GM12892 (cell line): ENCODE measurements around the gene SNX25.
A peak's percentile ranks its signal among the peaks of the same experiment; 100 is the strongest.

ENCODE experiments used
- DNase-seq: peaks from one replicate; pipeline ENCODE4 v3.0.0; 2011; ENCODE audit not compliant: insufficient read length
- FAIRE-seq: peaks from 2 replicates; lab custom pipeline; 2011; peaks lifted over from hg19 to GRCh38; lab: Jason Lieb, UNC
- POLR2A ChIP-seq: IDR thresholded peaks from 2 replicates; pipeline ENCODE4 v1.6.1; 2011; ENCODE audit warnings: low read depth, low read length, control low read depth
- POLR2AphosphoS5 ChIP-seq: IDR thresholded peaks from 2 replicates; pipeline ENCODE4 v1.6.1; 2011; ENCODE audit warnings: low read depth, low read length, control low read depth
- TAF1 ChIP-seq: IDR thresholded peaks from 2 replicates; pipeline ENCODE4 v1.6.1; 2011; ENCODE audit warnings: low read depth, mild to moderate bottlenecking, control low read depth, low read length, borderline replicate concordance

SNX25 gene

DNA sequence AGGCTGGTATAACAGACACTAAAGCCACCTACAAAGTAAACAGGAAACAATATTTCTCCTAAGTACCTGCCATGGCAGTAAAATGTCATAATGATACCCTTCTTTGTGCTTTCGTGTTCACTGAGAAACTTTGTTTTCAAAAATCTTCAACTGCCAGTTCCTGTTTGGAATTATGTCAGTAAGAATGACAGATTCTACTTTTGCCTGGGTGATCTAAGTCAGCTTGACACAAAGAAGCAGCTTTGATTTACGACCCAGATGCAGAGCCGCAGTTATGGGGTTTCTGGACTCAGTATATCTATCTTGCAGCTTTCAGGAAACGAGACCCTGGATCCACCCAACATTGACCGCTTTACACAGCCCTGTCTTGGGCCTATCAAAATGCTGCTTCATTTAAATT is 71.2 kb downstream of the SNX25 start:
- no peak for TF ChIP-seq POLR2A
- TF ChIP-seq POLR2AphosphoS5: no peak
- TF ChIP-seq TAF1: no peak
- DNase-seq: no peak
- peak; percentile 48 for FAIRE-seq

DNA sequence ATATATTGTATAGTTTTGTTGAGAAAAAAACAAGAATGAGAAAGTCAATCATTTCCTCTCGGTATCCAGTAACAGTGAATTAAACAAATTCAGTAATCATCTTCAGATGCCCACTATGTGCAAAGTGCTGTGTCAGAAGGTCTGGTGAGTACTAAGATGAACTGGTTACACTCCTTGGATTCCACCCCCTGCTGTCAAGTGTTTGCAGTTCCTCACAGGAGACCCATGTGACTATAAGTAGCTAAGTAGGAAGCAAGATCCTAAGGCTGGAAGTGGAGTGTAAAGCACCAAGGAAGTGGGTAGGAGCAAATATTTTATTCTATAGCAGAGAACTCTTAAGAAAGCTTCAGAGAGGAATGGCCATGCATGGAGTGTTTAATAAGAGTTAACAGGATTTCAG is 73.6 kb downstream of the SNX25 start:
- FAIRE-seq (no peak), DNase-seq (no peak)
- TF ChIP-seq TAF1 (no peak), POLR2AphosphoS5 (no peak), POLR2A (no peak)

DNA sequence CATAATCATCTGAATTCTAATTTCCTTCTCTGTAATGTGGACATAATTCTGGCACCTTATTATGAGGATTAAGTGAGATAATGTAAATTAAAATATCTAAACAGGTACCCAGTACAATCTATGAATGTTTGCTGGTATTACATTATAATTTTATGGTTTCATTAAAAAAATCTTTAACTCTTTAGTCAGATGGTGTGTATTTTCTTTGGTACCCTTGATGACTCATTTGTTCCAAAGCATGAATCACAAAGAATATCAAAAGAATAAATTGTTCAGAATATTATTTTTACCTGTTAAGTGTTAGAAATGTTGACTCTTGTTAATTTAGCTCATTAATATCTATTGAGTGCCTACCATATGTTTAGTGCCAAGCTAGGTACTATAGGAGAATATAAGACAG is 74.3 kb downstream of the SNX25 start:
- TF ChIP-seq POLR2AphosphoS5: no peak
- no peak for TF ChIP-seq TAF1
- no peak for TF ChIP-seq POLR2A
- DNase-seq: no peak
- FAIRE-seq: no peak

DNA sequence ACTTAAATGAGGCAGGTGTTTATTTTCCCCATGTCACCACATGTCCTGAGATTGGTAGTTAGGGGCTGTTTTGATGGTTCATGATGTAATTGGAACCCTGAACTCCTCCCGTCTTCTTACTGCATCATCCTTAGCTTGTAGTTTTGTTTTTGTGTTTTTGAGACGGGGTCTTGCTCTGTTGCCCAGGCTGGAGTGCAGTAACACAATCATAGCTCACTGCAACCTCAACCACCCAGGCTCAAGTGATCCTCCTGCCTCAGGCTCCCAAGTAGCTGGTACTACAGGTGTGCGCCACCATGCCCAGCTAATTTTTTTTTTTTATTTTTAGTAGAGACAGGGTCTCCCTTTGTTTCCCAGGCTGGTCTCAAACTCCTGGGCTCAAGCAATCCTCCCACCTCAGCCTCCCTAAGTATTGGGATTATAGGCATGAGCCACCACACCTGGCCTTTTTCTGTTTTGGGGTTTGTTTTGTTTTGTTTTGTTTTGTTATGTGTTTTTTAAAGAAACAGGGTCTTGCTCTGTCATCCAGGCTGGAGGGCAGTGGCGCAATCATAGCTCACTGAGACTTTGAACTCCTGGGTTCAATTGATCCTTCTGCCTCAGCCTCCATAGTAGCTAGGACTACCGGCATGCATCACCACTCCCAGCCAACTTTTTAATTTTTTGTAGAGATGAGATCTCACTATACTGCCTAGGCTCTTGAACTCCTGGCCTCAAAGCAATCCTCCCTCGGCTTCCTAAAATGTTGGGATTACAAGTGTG is 76.4 kb downstream of the SNX25 start:
- peak; percentile 66 for FAIRE-seq
- DNase-seq: no peak
- no peak for TF ChIP-seq TAF1
- TF ChIP-seq POLR2A: no peak
- no peak for TF ChIP-seq POLR2AphosphoS5

DNA sequence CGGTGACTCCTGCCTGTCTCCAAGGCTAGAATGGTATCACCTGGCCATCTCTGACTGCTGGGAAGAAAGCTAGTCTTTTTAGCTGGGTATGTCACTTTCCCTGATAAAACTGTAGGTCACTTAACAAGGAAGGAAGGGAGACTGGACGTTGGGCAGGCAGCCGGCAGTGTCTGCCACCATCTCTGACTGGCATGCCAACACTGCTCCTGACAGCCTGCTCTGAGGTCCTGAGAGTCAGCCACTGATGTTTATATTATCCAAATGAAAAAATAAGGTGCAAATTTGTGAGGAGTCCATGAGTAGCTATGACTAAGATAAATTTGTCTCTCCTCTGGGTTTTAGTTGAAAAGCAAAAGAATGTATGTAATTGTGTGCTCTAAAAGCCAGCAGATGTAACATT is 77.2 kb downstream of the SNX25 start:
- no peak for DNase-seq
- no peak for TF ChIP-seq TAF1
- TF ChIP-seq POLR2A: no peak
- TF ChIP-seq POLR2AphosphoS5: no peak
- no peak for FAIRE-seq

DNA sequence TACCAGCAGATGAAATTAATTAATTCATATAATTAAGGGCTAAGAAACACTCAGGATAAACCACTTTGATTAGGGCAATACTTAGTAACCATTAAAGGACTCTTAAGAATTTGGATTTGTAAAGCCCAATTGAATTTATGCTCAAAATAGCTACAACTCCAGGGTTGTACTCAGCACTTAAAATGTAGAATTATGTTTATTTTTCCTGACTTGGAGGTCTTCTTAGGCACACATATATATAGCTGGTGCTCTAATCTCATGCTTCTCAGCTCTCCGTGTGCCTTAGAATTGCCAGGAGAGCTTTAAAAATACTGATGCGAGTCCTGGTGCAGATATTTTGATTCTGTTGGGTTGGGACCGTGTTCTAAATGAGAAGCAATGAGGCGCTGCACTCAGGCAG is 77.6 kb downstream of the SNX25 start:
- FAIRE-seq: no peak
- DNase-seq: no peak
- TF ChIP-seq TAF1 (no peak), POLR2A (no peak)

DNA sequence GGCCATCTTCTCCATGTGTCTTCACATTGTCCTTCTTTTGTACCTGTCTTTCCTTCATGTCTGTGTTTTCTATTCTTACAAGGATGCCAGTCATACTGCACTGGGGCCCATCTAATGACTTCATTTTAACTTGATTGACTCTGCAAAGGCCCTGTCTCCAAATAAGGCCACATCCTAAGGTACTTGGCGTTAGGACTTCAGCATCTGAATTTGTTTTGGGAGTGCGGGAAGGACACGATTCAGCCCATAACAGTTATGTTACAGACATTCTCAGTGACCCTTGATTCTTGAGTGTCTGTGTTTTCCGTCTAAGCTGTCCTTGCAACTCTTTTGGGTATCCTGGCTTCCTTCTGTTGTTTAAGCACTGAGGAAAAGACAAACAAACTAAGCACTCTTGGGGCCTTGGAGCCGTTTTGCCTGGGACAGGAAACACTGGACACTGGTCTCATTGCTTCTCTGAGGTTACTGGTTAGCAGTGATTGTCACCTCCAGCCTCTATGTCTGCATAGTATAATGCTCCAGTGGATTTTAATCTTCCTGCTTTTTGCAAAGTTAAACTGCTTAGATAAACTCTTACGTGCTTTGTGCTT is 80.7 kb downstream of the SNX25 start:
- no peak for FAIRE-seq
- no peak for TF ChIP-seq POLR2A
- no peak for TF ChIP-seq POLR2AphosphoS5
- TF ChIP-seq TAF1: no peak
- DNase-seq: no peak

DNA sequence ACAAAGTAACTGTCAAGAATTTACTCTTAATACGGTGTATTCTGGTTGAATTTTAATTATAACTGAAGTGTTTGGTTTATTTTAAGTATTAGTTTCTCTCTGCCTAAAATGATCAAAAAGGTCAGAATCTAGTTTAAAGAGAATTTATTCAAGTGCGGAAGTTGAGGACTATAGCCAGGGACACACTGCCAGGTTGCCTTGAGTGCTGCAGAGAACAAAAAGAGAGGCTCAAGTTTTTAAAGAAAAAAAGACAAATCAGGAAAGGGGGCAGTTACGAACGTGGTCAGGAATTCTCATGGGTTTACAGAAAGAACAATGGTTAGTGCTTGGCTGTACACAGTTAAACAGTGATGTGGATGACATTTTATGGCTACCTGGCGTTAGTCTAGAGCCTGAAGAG is 81.3 kb downstream of the SNX25 start:
- DNase-seq: no peak
- no peak for FAIRE-seq
- no peak for TF ChIP-seq POLR2A
- TF ChIP-seq POLR2AphosphoS5: no peak
- no peak for TF ChIP-seq TAF1

DNA sequence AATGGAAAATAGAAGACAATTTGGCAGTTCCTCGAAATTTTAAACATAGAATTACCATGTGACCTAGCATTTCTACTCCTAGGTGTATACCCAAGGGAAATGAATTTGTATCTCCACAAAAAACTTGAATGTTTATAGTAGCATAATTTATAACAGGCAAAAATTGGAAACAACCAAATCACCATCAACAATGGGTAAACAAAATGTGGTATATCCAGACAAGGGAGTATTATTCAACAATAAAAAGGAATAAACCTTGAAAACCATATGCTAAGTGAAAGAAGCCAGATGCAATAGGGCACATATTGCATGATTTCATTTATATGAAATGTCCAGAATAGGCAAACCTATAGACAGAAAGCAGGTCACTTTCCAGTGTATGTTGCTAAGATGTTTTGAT is 83.8 kb downstream of the SNX25 start:
- FAIRE-seq (no peak), DNase-seq (no peak)
- no peak for TF ChIP-seq POLR2AphosphoS5
- TF ChIP-seq TAF1: no peak
- no peak for TF ChIP-seq POLR2A

DNA sequence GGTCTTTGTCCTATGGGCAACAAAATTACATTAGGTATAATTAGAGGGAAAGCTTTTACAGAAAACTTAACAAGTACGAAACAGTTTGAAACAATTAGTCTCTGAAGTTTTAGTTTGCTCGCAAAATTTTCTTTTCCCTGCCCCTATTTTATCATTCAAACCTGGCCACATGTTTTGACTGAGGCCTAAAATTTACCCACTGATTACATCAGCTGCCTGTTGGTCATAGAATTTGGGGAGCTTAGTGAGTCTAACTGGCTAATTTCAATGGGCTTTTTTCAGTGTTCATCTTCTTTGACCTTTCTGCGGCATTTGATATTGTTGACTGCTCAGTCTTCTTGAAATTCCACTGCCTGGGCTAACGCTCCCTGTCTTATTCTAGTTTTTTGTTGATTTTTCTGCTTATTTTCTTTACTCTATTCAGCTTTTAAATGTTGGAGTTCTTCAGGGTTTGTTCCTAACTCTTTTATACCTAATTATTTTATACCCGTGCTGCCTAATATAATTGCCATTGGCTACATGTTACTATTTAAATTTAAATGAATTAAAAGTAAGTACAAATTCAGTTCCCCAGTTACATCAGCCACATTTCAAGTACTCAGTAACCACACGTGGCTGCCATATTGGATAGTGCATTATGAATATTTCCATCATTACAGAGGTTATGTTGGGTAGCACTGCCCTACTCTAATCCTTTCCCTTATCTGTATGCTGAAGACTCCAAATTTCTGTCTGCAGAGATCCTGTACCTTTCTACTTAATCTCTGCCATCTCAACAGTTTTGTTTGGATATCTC is 87.5 kb downstream of the SNX25 start:
- FAIRE-seq (no peak), DNase-seq (no peak)
- TF ChIP-seq POLR2AphosphoS5 (no peak), POLR2A (no peak), TAF1 (no peak)

DNA sequence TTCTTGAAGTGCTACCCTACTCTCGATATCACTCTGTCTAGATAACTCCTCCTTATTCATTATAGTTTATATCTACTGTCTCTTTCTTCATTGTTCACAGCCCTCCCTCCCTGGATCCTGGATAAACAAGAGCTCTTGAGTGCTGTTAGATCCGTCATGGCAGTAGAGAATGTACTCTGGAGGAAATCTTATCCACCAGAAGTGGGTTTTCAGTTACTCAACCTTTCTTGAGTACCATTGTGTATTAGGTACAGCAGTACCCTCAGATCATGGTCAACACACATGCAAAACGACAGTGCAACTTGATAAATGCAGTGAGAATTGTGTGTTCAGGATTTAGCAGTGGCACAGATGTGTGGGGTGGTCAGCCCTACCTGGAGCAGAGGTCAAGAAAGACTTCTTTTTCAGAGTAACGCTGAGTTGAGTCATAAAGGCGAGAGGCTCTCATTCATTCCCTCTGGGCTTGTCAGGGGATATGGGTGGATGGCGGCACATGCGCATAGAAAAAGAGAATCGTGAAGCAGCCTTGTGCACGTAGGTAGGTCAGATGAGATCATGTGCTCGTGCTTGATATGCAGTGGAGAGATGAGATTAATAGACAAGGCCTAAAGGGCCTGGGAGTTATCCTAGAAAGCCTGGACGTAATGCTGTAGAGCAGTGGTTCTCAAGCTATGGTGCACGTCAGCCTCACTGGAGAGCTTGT is 89.5 kb downstream of the SNX25 start:
- DNase-seq (no peak), FAIRE-seq (no peak)
- TF ChIP-seq POLR2AphosphoS5: no peak
- TF ChIP-seq TAF1: no peak
- no peak for TF ChIP-seq POLR2A
